Fibroblast of lung (primary cell): ENCODE measurements around the gene CALN1. TPM values are rescaled to one million over a fixed set of nuclear protein-coding genes. Genes with fewer than 3 reads are reported as not detected.

ENCODE experiments used
- DNase-seq, 2 donors: peaks; one replicate each; pipeline versions ENCODE4 v3.0.0 to v3.0.0-alpha.2; 2010; ENCODE audit warnings: low read depth in 2 of 2
- H2AFZ ChIP-seq: 2 replicates; pipeline ENCODE4 v1.5.1; 2012; ENCODE audit warnings: low read length, control low read depth, inconsistent platforms
- H3K27ac ChIP-seq: 2 replicates; pipeline ENCODE4 v1.5.1; 2011; ENCODE audit warnings: low read length, control low read depth; ENCODE audit not compliant: insufficient read depth
- H3K27me3 ChIP-seq: 2 replicates; pipeline ENCODE4 v1.5.1; 2011; ENCODE audit warnings: mild to moderate bottlenecking, low read length; ENCODE audit not compliant: control insufficient read depth, insufficient read depth
- H3K36me3 ChIP-seq: 2 replicates; pipeline ENCODE4 v1.5.1; 2011; ENCODE audit warnings: low read length; ENCODE audit not compliant: control insufficient read depth, insufficient read depth
- H3K4me1 ChIP-seq: 2 replicates; pipeline ENCODE4 v1.5.1; 2011; ENCODE audit warnings: low read length; ENCODE audit not compliant: control insufficient read depth, insufficient read depth; ENCODE audit errors: extremely low read depth
- H3K4me2 ChIP-seq: 2 replicates; pipeline ENCODE4 v1.5.1; 2011; ENCODE audit warnings: low read length, control low read depth; ENCODE audit not compliant: insufficient read depth; ENCODE audit errors: extremely low read depth
- H3K4me3 ChIP-seq, 4 experiments: fragments of 200-600 bp in 1 of 4; sonication (generic) in 1 of 4; replicated peaks in 1 of 4; 2 replicates each; pipeline ENCODE4 v1.5.1; 2011 to 2016; ENCODE audit warnings: low read length in 4 of 4, low read depth in 3 of 4, mild to moderate bottlenecking in 3 of 4, control low read depth in 2 of 4, inconsistent platforms in 1 of 4, mixed read lengths in 1 of 4; ENCODE audit not compliant: insufficient read depth in 1 of 4; ENCODE audit errors: control extremely low read depth in 1 of 4
- H3K79me2 ChIP-seq: 2 replicates; pipeline ENCODE4 v1.5.1; 2012; ENCODE audit warnings: mild to moderate bottlenecking, low read length, inconsistent platforms; ENCODE audit not compliant: control insufficient read depth, insufficient read depth
- H3K9ac ChIP-seq: 2 replicates; pipeline ENCODE4 v1.5.1; 2011; ENCODE audit warnings: mild to moderate bottlenecking, low read length, control low read depth; ENCODE audit not compliant: insufficient read depth
- H3K9me3 ChIP-seq: 2 replicates; pipeline ENCODE4 v1.5.1; 2012; ENCODE audit warnings: low read depth, low read length; ENCODE audit not compliant: control insufficient read depth, insufficient read depth
- H4K20me1 ChIP-seq: 2 replicates; pipeline ENCODE4 v1.5.1; 2011; ENCODE audit warnings: low read length; ENCODE audit not compliant: control insufficient read depth, insufficient read depth; ENCODE audit errors: extremely low read depth
- EZH2 ChIP-seq: IDR thresholded peaks from 2 replicates; pipeline ENCODE4 v1.5.1; 2012; ENCODE audit warnings: low read length, control low read depth, mild to moderate bottlenecking; ENCODE audit errors: missing control alignments
- polyA plus RNA-seq, 2 donors: library from polyadenylated mRNA; depleted of rRNA in 1 of 2; stranded (reverse) in 1 of 2; unstranded in 1 of 2; fragments of >200 nt; gene quantifications; 2 replicates each; pipeline ENCODE4 v1.2.1, GENCODE V29; 2011 to 2012; ENCODE audit warnings: missing spikeins in 1 of 2
- total RNA-seq: library from RNA; depleted of rRNA; stranded (reverse); fragments of >200 nt; gene quantifications from 2 replicates; pipeline ENCODE4 v1.2.1, GENCODE V29; 2014
- TF ChIP-seq, protein P1 (sequence below), 2 donors: IDR thresholded peaks in 1 of 2; conservative IDR thresholded peaks in 1 of 2; 1 replicate in 1 of 2; 2 replicates in 1 of 2; pipeline ENCODE4 v1.5.1; 2011 to 2012; ENCODE audit warnings: low read length in 2 of 2, control low read depth in 1 of 2, inconsistent platforms in 1 of 2, low read depth in 1 of 2, mild to moderate bottlenecking in 1 of 2

CALN1 gene
- total and polyA plus RNA-seq, 2 donors (not counting 1 experiment from before 2014, with no cell fraction given) = not detected

DNA sequence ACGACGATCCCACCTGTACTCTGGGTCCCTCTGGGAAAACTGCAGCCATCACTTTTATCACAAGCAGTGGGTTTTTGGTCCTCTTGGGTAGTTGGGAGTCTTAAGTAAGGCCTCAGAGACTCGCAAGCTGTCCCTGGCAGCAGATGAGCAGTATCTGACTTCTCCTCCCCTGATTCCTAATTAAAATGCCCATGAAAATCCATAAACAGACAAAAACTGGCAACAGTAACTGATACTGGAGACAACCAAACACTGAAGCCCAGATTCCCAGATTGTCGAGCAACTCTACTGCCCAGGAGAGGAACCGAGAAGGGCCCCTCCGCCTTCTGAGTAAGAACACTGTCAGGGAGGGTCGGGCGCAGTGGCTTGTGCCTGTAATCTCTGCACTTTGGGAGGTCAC, 333.8 kb downstream of the CALN1 start:
- H3K4me2 ChIP-seq = no peak overlapping the region
- DNase-seq = no peak
- H2AFZ ChIP-seq = no peak overlapping the region
- no peaks in the 10 kb centered on the region for H3K27me3 ChIP-seq
- H3K4me1 ChIP-seq = no peaks in the 10 kb centered on the region
- H3K27ac ChIP-seq = no peak overlapping the region
- no peaks in the 10 kb centered on the region for H3K79me2 ChIP-seq
- H3K9me3 ChIP-seq = no peaks in the 10 kb centered on the region
- no peak overlapping the region for H3K9ac ChIP-seq
- no peak overlapping the region for H3K4me3 ChIP-seq
- H4K20me1 ChIP-seq = no peaks in the 10 kb centered on the region
- no peak for TF ChIP-seq EZH2
- TF ChIP-seq, protein P1, sequence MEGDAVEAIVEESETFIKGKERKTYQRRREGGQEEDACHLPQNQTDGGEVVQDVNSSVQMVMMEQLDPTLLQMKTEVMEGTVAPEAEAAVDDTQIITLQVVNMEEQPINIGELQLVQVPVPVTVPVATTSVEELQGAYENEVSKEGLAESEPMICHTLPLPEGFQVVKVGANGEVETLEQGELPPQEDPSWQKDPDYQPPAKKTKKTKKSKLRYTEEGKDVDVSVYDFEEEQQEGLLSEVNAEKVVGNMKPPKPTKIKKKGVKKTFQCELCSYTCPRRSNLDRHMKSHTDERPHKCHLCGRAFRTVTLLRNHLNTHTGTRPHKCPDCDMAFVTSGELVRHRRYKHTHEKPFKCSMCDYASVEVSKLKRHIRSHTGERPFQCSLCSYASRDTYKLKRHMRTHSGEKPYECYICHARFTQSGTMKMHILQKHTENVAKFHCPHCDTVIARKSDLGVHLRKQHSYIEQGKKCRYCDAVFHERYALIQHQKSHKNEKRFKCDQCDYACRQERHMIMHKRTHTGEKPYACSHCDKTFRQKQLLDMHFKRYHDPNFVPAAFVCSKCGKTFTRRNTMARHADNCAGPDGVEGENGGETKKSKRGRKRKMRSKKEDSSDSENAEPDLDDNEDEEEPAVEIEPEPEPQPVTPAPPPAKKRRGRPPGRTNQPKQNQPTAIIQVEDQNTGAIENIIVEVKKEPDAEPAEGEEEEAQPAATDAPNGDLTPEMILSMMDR (conservative IDR thresholded peaks at IDR 0.05 in 1 of 2, IDR thresholded peaks at IDR 0.05 in 1 of 2; ENCODE audit: low read depth in 1 of 2, low read length in 2 of 2) = no peak
- H3K36me3 ChIP-seq = no peaks in the 10 kb centered on the region

DNA sequence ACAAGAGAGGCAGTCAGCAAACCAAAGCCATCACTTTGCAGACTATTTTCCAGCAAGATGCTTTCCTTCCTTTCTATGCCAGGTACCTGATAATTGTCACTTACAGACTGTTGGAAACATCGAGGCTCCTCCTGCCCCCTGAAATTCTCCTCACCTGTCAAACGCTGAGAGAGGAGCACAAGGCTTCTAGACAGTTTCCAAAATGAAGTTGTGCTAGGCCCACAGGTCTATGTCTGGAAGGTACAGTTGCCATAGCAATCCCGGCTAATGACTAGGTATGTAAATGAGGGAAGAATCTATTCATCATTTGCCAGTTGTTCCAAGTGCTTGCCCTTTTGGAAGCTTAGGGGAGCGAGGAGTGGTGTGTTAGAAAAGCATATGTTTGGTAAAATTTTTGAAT, 334.4 kb downstream of the CALN1 start:
- no peak overlapping the region for H3K27ac ChIP-seq
- no peak overlapping the region for H2AFZ ChIP-seq
- H3K9ac ChIP-seq = no peak overlapping the region
- H3K27me3 ChIP-seq = no peaks in the 10 kb centered on the region
- no peak for DNase-seq
- TF ChIP-seq, protein P1 (conservative IDR thresholded peaks at IDR 0.05 in 1 of 2, IDR thresholded peaks at IDR 0.05 in 1 of 2; ENCODE audit: low read depth in 1 of 2, low read length in 2 of 2) = no peak
- no peak for TF ChIP-seq EZH2
- H3K9me3 ChIP-seq = no peaks in the 10 kb centered on the region
- no peaks in the 10 kb centered on the region for H3K79me2 ChIP-seq
- H3K4me3 ChIP-seq = no peak overlapping the region
- H3K36me3 ChIP-seq = no peaks in the 10 kb centered on the region
- H3K4me1 ChIP-seq = no peaks in the 10 kb centered on the region
- H4K20me1 ChIP-seq = no peaks in the 10 kb centered on the region
- H3K4me2 ChIP-seq = no peak overlapping the region

DNA sequence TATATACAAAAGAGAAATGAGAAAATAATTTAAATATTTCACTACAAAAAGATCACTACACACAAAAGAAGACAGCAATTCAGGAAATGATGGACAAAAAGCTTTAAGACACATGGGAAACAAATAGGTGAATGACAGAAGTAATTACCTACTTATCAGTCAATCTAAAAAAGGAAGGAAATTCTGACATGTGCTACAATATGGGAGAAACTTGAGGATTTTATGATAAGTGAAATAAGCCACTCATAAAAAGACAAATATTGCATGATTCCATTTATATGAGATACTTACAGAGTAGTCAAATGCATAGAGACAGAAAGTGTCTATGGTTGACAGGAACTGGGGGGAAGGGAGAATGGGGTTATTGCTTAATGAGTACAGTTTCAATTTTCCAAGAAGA, 339.2 kb downstream of the CALN1 start:
- H3K27me3 ChIP-seq = no peaks in the 10 kb centered on the region
- no peak overlapping the region for H2AFZ ChIP-seq

More for the DNA sequence above, 339.2 kb downstream of the CALN1 start:
- Histone ChIP-seq H3K9ac (no peak overlapping the region), H3K36me3 (no peaks in the 10 kb centered on the region), H4K20me1 (no peaks in the 10 kb centered on the region), H3K4me3 (no peak overlapping the region), H3K79me2 (no peaks in the 10 kb centered on the region), H3K9me3 (no peaks in the 10 kb centered on the region), H3K4me2 (no peak overlapping the region), H3K4me1 (no peaks in the 10 kb centered on the region), H3K27ac (no peak overlapping the region)
- DNase-seq = no peak
- TF ChIP-seq, protein P1 (conservative IDR thresholded peaks at IDR 0.05 in 1 of 2, IDR thresholded peaks at IDR 0.05 in 1 of 2; ENCODE audit: low read depth in 1 of 2, low read length in 2 of 2) = no peak
- TF ChIP-seq EZH2 = no peak
